ENCODE data around the gene FMO4.
"Not testable (repeated sequence)": the region's sequence is repeated elsewhere in the genome, so short reads cannot be mapped to it uniquely, and the experiment has no call there.

FMO4 gene

GRCh38 chr1:171334024-171334640 lies 20.1 kb downstream of the FMO4 start:
- DNase-seq (ENCODE audit: low read depth, low spot score) = no peak

DNA sequence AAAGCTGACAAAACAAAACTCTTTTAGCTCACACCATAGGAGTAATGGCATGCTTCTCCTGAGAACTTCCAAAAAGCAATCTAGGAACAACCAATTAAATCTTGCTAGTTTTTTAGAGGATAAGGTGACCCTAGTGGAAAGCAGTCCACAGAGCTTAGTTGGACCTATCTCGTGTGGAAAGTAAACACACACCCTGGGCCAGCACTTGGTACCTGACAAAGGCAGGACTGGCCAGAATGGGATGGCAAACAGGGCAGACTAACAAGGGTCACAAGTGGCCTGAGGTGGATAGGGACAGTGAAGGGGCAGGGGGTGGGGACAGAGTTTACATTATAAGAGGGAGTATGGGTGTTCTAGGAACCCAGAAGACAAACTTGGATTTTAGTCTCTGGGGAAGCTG lies 22.0 kb downstream of the FMO4 start:
- no peak for DNase-seq (ENCODE audit: low read depth, low spot score)

- not testable (repeated sequence) for DNase-seq (ENCODE audit: low read depth, low spot score)
These were observed 25.4 kb downstream of the FMO4 start for GRCh38 chr1:171339345-171339744.

DNA sequence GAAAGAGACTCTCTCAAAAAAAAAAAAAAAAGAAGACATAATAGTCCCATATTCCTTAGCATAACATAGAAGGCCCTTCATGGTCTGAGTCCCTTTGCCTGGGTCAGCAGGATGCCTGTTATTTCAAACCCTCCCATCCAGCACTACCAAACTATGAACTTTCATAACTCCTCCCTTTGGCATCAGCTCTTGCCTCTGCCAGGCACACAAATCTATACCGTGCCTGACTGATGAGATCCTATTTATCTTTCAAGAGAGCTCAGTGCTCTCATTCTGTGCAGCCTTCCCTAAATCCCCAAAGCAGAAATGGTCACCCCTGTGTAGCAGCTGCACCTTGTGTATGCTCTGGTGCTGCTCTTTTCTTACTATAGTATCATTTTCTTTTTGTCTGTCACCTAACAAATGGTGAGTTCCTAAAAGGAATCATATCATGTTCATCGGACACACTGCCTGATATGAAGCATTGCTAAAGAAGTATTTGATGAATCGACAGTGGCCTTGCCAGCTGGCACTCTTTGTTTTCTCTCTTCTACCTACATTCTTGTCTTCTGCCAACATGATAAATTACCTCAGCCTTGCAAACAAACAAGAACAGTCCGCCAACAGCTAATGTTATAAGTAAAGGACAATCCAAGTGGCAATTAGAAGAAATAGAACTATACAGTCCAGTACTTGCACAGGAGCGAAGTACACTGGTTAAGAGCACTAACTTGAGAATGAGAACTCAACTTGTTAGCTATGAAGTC lies 29.9 kb downstream of the FMO4 start:
- no peak for DNase-seq (ENCODE audit: low read depth, low spot score)

DNA sequence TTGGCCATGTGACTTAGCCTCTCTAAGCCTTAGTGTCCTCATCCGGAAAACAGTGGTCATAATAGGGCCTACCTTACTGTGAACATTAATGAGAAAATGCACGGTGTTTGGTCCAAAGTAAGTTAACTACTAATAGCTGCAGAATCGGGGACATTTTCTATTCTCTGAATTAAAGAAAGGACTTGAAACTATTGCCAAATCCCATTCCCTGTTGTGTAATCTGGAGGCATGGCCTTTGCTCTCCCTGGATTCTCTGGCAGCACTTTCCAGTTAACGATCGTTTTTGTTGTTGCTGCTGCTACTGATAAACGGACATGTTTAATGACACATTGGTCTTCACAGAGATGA lies 30.5 kb downstream of the FMO4 start:
- no peak for DNase-seq (ENCODE audit: low read depth, low spot score)

DNA sequence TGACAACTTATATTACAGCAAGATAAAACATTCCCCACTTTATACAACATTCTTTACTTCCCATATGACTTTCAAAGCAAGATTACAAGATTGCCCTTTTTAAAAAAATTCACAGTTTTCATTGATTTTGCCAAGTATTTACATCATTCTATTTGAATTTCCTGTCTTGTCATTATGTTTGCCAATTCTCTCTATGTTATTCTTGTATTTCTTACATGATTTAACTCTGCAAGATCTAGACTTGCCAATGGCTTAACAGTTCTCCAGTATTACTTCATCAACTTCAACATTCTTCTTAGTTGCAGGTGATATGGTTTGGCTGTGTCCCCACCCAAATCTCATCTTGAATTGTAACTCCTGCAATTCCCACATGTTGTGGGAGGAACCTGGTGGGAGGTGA lies 31.6 kb downstream of the FMO4 start:
- no peak for DNase-seq (ENCODE audit: low read depth, low spot score)

GRCh38 chr1:171346881-171347280 lies 32.9 kb downstream of the FMO4 start:
- DNase-seq (ENCODE audit: low read depth, low spot score) = no peak

DNA sequence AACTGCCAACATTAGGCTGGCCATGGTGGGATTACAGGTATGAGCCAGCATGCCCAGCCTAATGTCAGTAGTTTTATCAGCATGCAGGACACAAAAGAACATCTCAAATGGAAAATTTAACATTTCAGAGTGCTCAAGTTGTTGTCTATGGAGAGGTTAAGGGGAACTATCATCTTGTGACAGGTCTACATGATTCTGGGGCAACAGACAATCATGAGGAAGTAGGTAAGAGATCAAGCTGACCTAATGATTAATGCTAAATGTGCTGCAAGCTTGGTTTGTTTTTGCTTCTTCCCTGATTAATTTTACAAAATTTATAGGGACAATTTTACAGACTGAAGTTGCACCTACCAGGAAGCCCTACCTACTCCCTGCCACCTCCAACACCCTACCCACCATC lies 36.6 kb downstream of the FMO4 start:
- DNase-seq (ENCODE audit: low read depth, low spot score) = no peak

DNA sequence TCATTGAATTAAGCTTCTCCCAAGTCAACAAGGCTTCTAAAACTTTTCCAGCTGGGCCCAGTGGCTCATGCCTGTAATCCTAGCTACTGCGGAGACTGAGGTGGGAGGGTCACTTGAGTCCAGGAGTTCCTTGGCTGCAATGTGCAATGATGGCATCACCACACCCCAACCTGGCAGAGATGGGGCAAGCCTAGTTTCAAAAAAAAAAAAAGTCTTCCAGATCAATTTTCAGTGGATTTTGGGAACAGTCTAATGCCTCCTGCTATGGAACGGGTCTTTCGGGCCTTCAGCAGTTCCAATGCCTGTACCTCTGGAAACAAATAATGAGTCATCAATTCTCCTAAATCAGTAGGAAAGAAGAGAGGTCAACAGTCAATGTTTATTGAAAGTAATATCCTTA lies 38.0 kb downstream of the FMO4 start:
- DNase-seq (ENCODE audit: low read depth, low spot score) = no peak

- no peak for DNase-seq (ENCODE audit: low read depth, low spot score)
These were observed 38.6 kb downstream of the FMO4 start for GRCh38 chr1:171352554-171352953.

DNA sequence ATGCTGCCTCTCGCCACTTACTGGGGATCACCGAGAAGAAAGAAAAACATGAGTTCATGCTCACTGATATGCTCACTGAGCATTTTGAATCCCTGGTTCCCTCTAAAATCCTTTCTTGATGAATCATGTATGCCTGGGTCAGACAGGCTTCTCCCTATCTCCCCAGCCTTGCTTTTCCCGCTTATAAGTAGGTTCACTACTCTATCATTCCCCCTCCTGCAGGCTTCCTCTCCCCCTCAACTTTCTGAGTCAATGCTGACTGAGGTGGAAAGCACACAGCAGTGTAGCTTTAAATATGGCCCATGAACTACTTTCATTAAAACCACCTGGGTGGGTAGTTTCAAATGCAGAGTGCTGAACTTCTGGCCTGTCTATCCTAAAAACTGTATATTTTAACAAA lies 41.7 kb downstream of the FMO4 start:
- DNase-seq (ENCODE audit: low read depth, low spot score) = no peak

DNA sequence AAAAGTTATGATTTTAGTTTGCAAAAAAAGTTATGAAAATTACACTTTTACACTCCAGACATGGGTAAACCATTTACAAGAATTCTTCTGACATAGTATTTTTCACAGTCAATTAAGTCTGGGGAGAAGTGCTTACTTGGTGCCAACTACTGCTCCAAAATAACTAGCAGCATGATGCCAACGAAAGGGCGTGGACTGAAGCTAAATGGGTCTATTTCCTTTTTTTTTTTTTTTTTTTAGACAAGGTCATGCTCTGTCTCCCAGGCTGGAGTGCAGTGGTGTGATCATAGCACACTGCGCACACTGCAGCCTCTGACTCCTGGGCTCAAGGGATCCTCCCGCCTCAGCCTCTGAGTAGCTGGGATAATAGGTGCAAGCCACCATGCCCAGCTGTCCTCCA lies 43.2 kb downstream of the FMO4 start:
- no peak for DNase-seq (ENCODE audit: low read depth, low spot score)

- DNase-seq (ENCODE audit: low read depth, low spot score) = not testable (repeated sequence)
These were observed 45.3 kb downstream of the FMO4 start for GRCh38 chr1:171359355-171359648.

DNA sequence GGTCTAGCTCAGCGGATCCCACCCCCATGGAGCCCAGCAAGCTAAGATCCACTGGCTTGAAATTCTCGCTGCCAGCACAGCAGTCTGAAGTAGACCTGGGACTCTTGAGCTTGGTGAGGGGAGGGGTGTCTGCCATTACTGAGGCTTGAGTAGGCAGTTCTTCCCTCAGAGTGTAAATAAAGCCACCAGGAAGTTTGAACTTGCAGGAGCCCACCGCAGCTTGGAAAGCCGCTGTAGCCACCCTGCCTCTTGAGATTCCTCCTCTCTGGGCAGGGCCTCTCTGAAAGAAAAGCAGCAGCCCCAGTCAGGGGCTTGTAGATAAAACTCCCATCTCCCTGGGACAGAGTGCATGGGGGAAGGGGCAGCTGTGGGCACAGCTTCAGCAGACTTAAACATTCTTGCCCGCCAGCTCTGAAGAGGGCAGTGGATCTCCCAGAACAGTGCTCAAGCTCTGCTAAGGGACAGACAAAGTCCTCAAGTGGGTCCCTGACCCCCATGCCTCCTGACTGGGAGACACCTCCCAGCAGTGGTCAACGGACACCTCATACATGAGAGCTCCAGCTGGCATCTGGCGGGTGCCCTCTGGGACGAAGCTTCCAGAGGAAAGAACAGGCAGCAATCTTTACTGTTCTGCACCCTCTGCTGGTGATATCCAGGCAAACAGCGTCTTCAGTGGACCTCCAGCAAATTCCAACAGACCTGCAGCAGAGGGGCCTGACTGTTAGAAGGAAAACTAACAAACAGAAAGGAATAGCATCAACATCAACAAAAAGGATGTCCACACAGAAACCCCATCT lies 45.9 kb downstream of the FMO4 start:
- DNase-seq (ENCODE audit: low read depth, low spot score) = not testable (repeated sequence)

DNA sequence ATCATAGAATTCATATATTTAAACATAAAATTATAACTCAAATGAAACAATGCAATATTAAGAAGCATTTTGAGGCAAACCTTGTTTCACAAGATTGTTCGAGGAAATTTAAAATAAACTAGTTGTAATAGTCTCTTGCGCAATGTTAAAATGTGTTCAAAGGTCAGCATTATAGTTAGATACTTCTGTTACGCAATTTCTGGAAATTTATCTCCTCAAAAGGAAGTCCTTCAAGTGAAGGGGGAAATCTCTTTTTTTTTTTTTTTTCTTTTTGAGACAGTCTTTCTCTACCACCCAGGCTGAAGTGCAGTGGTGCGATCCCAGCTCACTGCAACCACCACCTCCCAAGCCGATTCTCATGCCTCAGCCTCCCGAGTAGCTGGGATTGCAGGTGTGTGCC lies 52.1 kb downstream of the FMO4 start:
- no peak for DNase-seq (ENCODE audit: low read depth, low spot score)

DNA sequence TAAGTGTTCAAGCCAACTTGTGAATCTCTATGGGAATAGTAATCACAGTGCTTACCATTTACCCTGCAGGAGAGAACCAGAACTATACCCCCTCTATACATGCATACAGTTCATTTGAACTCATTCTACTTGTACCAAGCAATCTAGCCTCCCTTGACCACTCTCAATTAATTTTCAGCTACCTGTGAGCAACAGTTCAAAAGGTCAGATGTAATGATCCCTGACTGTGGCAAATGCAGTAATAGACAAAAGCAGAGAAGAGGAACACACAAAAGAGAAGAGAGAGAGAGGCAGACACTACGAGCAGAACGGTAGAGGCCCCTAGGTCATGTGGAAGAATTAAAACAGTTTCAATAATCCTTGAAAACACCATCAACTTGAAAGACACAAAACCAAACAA lies 52.8 kb downstream of the FMO4 start:
- DNase-seq (ENCODE audit: low read depth, low spot score) = no peak

- DNase-seq (ENCODE audit: low read depth, low spot score) = no peak
These were observed 53.5 kb downstream of the FMO4 start for GRCh38 chr1:171367436-171367835.

- DNase-seq (ENCODE audit: low read depth, low spot score) = no peak
These were observed 58.6 kb downstream of the FMO4 start for GRCh38 chr1:171372418-171373084.

DNA sequence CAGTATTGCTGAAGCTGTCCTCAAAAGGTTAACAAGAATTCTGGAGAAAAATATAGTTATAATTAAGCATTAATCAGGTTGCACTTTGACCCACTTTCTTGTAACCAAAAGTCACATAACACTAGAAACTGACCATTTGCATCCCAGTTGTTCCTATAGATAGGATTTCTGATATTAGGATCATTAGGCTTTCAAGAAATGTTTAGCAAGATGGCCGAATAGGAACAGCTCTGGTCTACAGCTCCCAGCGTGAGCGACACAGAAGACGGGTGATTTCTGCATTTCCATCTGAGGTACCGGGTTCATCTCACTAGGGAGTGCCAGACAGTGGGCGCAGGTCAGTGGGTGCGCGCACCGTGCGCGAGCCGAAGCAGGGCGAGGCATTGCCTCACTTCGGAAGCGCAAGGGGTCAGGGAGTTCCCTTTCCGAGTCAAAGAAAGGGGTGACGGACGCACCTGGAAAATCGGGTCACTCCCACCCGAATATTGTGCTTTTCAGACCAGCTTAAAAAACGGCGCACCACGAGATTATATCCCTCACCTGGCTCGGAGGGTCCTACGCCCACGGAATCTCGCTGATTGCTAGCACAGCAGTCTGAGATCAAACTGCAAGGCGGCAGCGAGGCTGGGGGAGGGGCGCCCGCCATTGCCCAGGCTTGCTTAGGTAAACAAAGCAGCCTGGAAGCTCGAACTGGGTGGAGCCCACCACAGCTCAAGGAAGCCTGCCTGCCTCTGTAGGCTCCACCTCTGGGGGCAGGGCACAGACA lies 59.6 kb downstream of the FMO4 start:
- not testable (repeated sequence) for DNase-seq (ENCODE audit: low read depth, low spot score)

DNA sequence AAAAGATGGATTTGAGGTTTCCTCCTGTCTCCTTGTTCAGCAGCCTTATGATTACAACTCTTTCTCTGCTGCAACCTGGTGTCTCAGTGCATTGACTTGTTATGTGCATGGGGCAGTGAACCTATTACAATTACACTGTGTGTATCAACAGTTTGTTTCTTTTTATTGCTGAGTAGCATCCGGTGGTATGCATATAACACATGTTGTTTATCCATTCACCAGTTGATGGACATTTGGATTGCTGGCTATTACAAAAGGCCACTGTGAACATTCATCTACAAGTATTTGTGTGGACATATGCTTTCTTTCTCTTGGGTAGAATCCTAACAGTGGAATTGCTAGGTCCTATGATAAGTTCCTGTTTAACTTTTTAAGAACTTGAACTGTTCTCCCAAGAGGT lies 65.9 kb downstream of the FMO4 start:
- DNase-seq (ENCODE audit: low read depth, low spot score) = no peak

DNA sequence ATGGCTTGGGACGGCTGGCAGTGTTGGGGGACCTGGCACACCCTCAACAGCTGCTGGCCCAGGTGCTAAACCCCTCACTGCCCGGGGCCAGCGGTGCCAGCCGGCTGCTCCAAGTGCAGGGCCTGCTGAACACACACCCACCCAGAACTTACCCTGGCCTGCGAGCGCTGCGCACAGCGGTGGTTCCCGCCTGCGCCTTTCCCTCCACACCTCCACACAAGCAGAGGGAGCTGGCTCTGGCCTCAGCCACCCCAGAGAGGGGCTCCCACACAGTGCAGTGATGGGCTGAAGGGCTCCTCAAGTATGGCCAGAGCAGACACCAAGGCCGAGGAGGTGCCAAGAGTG lies 67.9 kb downstream of the FMO4 start:
- DNase-seq (ENCODE audit: low read depth, low spot score) = no peak

- DNase-seq (ENCODE audit: low read depth, low spot score) = no peak
These were observed 70.5 kb downstream of the FMO4 start for GRCh38 chr1:171384496-171384895.

All from brain pericyte (primary cell).